Thymus (tissue), 14 donors: ENCODE measurements around the gene SLC25A21. TPM values are rescaled to one million over a fixed set of nuclear protein-coding genes. Genes with fewer than 3 reads are reported as not detected.
"Not testable (repeated sequence)": the region's sequence is repeated elsewhere in the genome, so short reads cannot be mapped to it uniquely, and the experiment has no call there.

Experiments
- DNase-seq, 9 donors: peaks; one replicate each; pipeline ENCODE4 v3.0.0-alpha.2; 2013; ENCODE audit warnings: low spot score in 9 of 9, low read depth in 6 of 9, missing footprints in 1 of 9
- H3K27ac ChIP-seq, 2 donors: one replicate each; pipeline ENCODE4 v1.5.1; 2013; ENCODE audit warnings: control low read depth in 1 of 2, low read depth in 1 of 2, low read length in 1 of 2, mild to moderate bottlenecking in 1 of 2, moderate library complexity in 1 of 2
- H3K27me3 ChIP-seq, 2 donors: one replicate each; pipeline ENCODE4 v1.5.1; 2013; ENCODE audit warnings: low read length in 1 of 2; ENCODE audit not compliant: control insufficient read depth in 2 of 2, insufficient read depth in 1 of 2
- H3K36me3 ChIP-seq, 2 donors: one replicate each; pipeline ENCODE4 v1.5.1; 2013; ENCODE audit warnings: low read length in 1 of 2, mild to moderate bottlenecking in 1 of 2, moderate library complexity in 1 of 2; ENCODE audit not compliant: control insufficient read depth in 2 of 2, insufficient read depth in 2 of 2
- H3K4me1 ChIP-seq, 2 donors: one replicate each; pipeline ENCODE4 v1.5.1; 2013; ENCODE audit warnings: low read length in 2 of 2; ENCODE audit not compliant: control insufficient read depth in 2 of 2, insufficient read depth in 2 of 2
- H3K4me3 ChIP-seq, 2 donors: one replicate each; pipeline ENCODE4 v1.5.1; 2013; ENCODE audit warnings: low read length in 2 of 2, control low read depth in 1 of 2, mild to moderate bottlenecking in 1 of 2
- H3K9me3 ChIP-seq, 2 donors: one replicate each; pipeline ENCODE4 v1.5.1; 2013; ENCODE audit warnings: low read length in 1 of 2, mild to moderate bottlenecking in 1 of 2; ENCODE audit not compliant: control insufficient read depth in 2 of 2, insufficient read depth in 1 of 2
- WGBS: extraction: QIAGEN DNeasy Blood & Tissue Kit; methylation state at CpG from one replicate; pipeline ENCODE4 v1.1.7; 2013; 5-methylcytosine and 5-hydroxymethylcytosine counted together
- long read RNA-seq, 10 donors: transcript quantifications; one replicate each; lab custom pipeline, GENCODE V29; 2026
- polyA plus RNA-seq: library from polyadenylated mRNA; stranded (reverse); fragments of 200-250 nt; gene quantifications from one replicate; pipeline ENCODE4 v1.2.3, GENCODE V29; 2013
- total RNA-seq: library from RNA; stranded (reverse); fragments of 120-200 nt; gene quantifications from one replicate; pipeline ENCODE4 v1.2.4, GENCODE V29; 2013
- donor health status: healthy.

The SLC25A21 gene
- 0.90 TPM for total RNA-seq
- 0.46 TPM for polyA plus RNA-seq
- long read RNA-seq, donor 1 = 0 reads
- long read RNA-seq, donor 2 = 0 reads
- long read RNA-seq, donor 3 = 0 reads
- long read RNA-seq, donor 4 = 0 reads
- long read RNA-seq, donor 5, partial matches to known transcripts = 0 of 9 reads
- long read RNA-seq, donor 5, other reads (novel, unspliced or antisense) = 9 of 9 reads
- long read RNA-seq, donor 6 = 0 reads
- long read RNA-seq, donor 7, partial matches to known transcripts = 7 of 7 reads
- long read RNA-seq, donor 7, other reads (novel, unspliced or antisense) = 0 of 7 reads
- long read RNA-seq, donor 8 = 0 reads
- long read RNA-seq, donor 9 = 0 reads
- long read RNA-seq, donor 10 = 0 reads

- DNase-seq = peak in 2 of 9 donors; percentile 11 to 19
- Histone ChIP-seq H3K36me3 (no peaks in the 10 kb centered on the region), H3K27ac (peak within 1 kb of the TSS; percentile 64 to 74)
Measured at GRCh38 chr14:37172024-37172869, at the start of gene SLC25A21. SLC25A21 (minus strand) TSS chr14:37172606.

GRCh38 chr14:37221073-37221472, 48.7 kb upstream of the SLC25A21 start:
- no peak overlapping the region for H3K27ac ChIP-seq
- H3K36me3 ChIP-seq = no peaks in the 10 kb centered on the region
- no peaks in the 10 kb centered on the region for H3K9me3 ChIP-seq
- 88% methylated on average over 3 of the region's 3 CpGs for WGBS
- no peaks in the 10 kb centered on the region for H3K27me3 ChIP-seq
- no peaks in the 10 kb centered on the region for H3K4me1 ChIP-seq
- no peak overlapping the region for H3K4me3 ChIP-seq
- no peak for DNase-seq

More at GRCh38 chr14:37172024-37172869, at the start of gene SLC25A21:
- H3K27me3 ChIP-seq = peaks cover 11 to 18% of the 10 kb centered on the region in 2 donors
- H3K9me3 ChIP-seq = no peaks in the 10 kb centered on the region
- no peaks in the 10 kb centered on the region for H3K4me1 ChIP-seq
- 3% methylated on average over 66 of the region's 66 CpGs for WGBS
- peak within 1 kb of the TSS; percentile 21 to 42 for H3K4me3 ChIP-seq

DNA sequence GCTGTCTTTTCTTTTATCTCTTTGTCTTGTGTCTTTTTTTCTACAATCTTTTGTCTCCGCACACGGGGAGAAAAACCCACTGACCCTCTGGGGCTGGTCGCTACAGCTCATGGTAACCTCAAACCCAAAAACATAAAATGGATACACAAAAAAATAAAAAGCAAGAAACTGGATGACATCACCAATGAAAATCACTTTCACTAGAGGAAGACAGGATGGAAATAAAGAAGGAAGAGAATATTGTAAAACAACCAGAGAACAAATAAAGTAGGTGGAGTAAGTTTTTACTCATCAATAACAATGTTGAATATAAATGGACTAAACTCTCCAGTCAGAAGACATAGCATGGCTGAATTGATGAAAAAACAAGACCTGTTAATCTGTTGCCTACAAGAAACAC, 42.9 kb upstream of the SLC25A21 start:
- H3K9me3 ChIP-seq = no peaks in the 10 kb centered on the region
- H3K4me1 ChIP-seq = no peaks in the 10 kb centered on the region
- no peak overlapping the region for H3K27ac ChIP-seq
- H3K36me3 ChIP-seq = no peaks in the 10 kb centered on the region
- DNase-seq = no peak
- H3K27me3 ChIP-seq = no peaks in the 10 kb centered on the region
- no peak overlapping the region for H3K4me3 ChIP-seq
- WGBS = 97% methylated on average over 3 of the region's 3 CpGs

GRCh38 chr14:37213016-37213415, 40.6 kb upstream of the SLC25A21 start:
- Histone ChIP-seq H3K4me1 (no peaks in the 10 kb centered on the region), H3K9me3 (no peaks in the 10 kb centered on the region), H3K27ac (no peak overlapping the region), H3K4me3 (no peak overlapping the region), H3K27me3 (no peaks in the 10 kb centered on the region), H3K36me3 (no peaks in the 10 kb centered on the region)
- no peak for DNase-seq

- H3K4me3 ChIP-seq = no peak overlapping the region
- no peak for DNase-seq
- no peaks in the 10 kb centered on the region for H3K27me3 ChIP-seq
- no peak overlapping the region for H3K27ac ChIP-seq
- H3K36me3 ChIP-seq = no peaks in the 10 kb centered on the region
- H3K4me1 ChIP-seq = no peaks in the 10 kb centered on the region
- peaks cover 0 to 9% of the 10 kb centered on the region in 2 donors for H3K9me3 ChIP-seq
- WGBS = 97% methylated on average over 6 of the region's 6 CpGs
Measured at GRCh38 chr14:37210448-37210847, 38.0 kb upstream of the SLC25A21 start.

GRCh38 chr14:37209617-37210016, 37.2 kb upstream of the SLC25A21 start:
- not testable (repeated sequence) for DNase-seq, H3K27ac ChIP-seq, H3K9me3 ChIP-seq, H3K4me1 ChIP-seq, H3K27me3 ChIP-seq, H3K36me3 ChIP-seq, H3K4me3 ChIP-seq
- WGBS = 91% methylated on average over 2 of the region's 2 CpGs

GRCh38 chr14:37205623-37206605, 33.5 kb upstream of the SLC25A21 start:
- WGBS = 95% methylated on average over 7 of the region's 7 CpGs
- not testable (repeated sequence) for H3K27me3 ChIP-seq, H3K4me3 ChIP-seq

DNA sequence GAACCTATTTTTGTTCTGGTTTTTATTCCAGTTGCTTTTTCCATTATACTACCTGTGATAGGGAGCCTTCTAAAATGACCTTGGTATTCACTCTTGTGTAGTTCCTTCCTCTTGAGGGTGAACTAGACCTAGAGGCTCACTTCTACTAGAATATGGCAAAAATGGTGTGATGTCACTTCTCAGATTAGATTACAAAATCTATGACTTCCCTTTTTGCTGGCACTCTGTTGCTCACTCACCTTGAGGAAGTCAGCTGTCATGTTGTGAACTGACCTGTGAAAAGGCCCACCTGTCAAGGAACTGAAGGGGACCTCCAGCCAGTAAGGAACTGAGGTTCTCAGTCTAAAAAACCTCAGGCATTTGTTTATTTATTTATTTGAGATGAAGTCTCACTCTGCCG, 31.0 kb upstream of the SLC25A21 start:
- DNase-seq = no peak
- peaks cover 0 to 1% of the 10 kb centered on the region in 2 donors for H3K27me3 ChIP-seq
- no peak overlapping the region for H3K27ac ChIP-seq
- H3K36me3 ChIP-seq = no peaks in the 10 kb centered on the region
- 96% methylated on average over 1 of the region's 1 CpG for WGBS
- no peak overlapping the region for H3K4me3 ChIP-seq
- peaks cover 0 to 9% of the 10 kb centered on the region in 2 donors for H3K9me3 ChIP-seq
- H3K4me1 ChIP-seq = no peaks in the 10 kb centered on the region

More at GRCh38 chr14:37205623-37206605, 33.5 kb upstream of the SLC25A21 start:
- H3K27ac ChIP-seq, H3K4me1 ChIP-seq, H3K9me3 ChIP-seq, H3K36me3 ChIP-seq, DNase-seq: not testable (repeated sequence)
